ENCODE results near the gene RPRML.
A peak's percentile ranks its signal among the peaks of the same experiment; 100 is the strongest.
"Not testable (repeated sequence)": the region's sequence is repeated elsewhere in the genome, so short reads cannot be mapped to it uniquely, and the experiment has no call there.

Gene RPRML

GRCh38 chr17:46979147-46979863 is at the start of gene RPRML:
Gene RPRML (minus strand): TSS chr17:46979253. CDS start chr17:46979007, 246 bp downstream.
- peak; percentile 52 for DNase-seq (ENCODE audit: low read depth)

DNA sequence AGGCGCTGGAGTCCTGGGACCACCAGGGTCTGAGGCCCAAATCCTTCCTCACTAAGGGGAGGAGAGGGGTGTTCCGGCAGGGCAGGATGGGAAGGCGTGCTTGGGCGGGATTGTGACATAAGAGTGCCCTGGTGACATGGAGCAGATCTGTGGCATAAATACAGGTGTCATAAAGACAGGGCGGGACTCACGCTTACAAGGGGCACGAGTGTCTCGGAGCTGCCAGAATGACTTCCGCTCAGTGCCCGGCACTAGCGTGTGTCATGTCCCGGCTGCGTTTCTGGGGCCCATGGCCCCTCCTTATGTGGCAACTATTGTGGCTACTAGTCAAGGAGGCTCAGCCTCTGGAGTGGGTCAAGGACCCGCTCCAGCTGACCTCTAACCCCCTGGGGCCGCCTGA is 37.9 kb upstream of the RPRML start:
- DNase-seq (ENCODE audit: low read depth): not testable (repeated sequence)

DNA sequence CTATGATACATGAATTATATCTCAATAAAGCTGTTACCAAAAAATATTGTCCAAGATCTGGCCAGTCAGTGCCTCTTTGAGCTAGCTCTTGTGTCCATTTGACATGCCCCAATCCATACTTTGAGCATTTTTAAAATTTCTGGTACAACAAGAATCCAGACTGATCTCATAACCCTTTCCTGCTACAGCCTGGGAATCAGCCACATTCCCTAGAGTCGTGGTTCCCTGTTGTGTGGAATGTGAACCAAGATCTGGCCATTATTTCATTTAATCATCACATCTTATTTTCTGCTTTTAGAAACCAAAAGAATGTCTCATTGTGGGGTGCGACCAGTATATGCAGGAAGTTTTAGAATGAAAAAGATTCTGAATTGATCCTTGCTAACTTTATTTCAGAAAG is 34.3 kb upstream of the RPRML start:
- no peak for DNase-seq (ENCODE audit: low read depth)

DNA sequence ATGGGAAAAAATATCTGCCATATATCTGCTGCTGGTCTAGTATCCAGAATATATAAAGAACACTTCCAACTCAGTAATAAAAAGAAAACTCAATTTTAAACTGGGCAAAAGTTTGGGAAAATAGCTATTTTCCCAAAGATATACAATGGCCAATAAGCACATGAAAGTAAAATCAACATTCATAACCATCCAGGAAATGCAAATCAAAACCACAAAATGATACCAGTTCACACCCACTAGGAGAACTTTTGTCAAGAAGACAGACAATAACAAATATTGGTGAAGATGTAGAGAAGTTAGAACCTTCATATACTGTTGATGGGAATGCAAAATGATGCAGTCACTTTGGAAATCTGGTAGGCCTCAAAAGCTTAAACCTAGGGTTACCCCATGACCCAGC is 33.4 kb upstream of the RPRML start:
- DNase-seq (ENCODE audit: low read depth): no peak

GRCh38 chr17:47009759-47010594 is 30.9 kb upstream of the RPRML start:
- DNase-seq (ENCODE audit: low read depth): no peak

- DNase-seq (ENCODE audit: low read depth): no peak
These were observed 25.9 kb upstream of the RPRML start for GRCh38 chr17:47004906-47005305.

- DNase-seq (ENCODE audit: low read depth): not testable (repeated sequence)
These were observed 24.8 kb upstream of the RPRML start for GRCh38 chr17:47003864-47004263.

DNA sequence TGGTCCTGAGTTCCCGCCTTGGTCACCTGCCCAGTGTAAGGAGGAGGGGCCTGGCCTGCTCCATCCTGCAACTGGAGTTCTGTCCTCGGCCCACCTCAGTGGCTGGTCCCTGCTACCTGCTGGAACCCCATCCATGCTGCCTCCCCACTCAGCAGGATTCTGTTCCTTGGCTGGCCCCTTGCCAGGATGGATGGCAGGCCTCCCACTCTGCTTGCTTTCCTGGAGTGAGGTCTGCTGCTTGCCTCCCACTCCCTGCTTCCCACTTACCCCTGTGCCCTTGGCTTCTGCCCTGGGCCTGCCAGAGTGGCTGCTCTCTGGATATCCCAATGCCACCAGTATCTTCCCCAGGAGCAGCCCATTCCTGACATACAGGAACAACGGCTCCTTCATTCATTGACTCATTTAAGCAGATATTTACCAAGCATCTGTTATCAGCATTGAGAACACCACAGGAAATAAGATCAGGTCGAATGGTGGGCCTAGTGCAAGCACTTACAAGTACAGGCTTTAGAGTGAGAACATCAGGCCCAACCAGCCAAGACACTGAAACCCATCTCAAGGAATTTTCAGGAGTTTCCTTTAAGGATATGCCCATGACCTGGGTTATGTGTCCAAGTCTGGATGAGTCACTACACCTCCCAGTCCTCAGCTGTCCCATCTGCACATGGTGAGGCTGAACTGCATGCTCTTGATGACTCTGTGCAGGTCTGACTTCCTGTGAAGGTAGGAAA is 17.0 kb upstream of the RPRML start:
- DNase-seq (ENCODE audit: low read depth): no peak

- no peak for DNase-seq (ENCODE audit: low read depth)
These were observed 15.9 kb upstream of the RPRML start for GRCh38 chr17:46994993-46995392.

DNA sequence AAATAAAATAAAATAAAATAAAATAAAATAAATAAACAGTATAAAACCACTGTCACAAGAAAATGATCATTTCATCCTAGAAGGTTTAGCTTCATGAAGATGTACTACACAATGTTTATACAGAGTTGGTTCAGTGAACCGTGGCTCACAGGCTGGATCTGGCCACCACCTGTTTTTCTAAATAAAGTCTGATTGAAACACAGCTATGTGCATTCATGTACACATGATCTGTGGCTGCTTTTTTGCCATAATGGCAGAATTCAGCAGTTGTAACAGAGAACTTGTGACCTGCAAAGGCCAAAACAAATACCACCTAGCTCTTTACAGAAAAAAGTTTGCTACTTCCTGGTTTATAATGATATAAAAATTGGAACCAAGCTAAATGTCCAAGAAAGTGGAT is 12.6 kb upstream of the RPRML start:
- DNase-seq (ENCODE audit: low read depth): no peak

DNA sequence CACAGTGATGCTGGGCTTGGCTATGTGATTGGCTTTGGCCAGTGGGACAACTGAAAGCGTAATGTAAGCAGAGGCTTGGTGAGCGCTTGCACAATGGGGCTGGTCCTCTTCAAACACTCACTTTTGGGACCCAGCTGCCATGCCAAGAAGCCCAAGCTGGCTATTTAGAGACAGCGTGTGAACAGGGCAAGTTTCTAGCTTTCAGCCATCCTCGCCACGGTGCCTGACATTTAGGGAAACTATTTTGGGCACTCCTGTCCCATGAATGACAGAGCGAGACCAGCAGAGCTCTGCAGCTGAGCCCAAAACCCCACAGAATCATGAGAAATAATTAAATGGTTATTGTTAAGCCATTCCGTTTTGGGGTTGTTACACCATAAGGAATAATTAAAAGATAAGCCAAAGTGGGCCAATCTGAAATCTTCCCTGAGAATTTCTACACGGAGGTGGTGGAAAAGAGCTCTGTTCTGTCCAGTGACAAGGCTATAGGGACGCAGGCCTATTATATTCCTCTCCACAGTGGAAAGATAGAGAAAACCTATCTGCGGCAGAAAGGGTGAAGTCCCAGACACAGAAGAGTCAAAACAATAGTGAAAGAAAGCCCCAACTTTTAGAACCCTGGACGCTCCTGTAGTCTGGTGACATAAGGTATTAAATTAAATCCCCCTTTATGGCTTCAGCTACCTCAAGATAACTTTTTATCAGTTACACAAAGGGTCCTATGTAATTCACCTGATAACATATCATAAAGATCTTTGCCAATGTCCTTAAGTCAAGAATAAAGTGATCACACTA is 10.8 kb upstream of the RPRML start:
- DNase-seq (ENCODE audit: low read depth): no peak

GRCh38 chr17:46987927-46988326 is 8.9 kb upstream of the RPRML start:
- DNase-seq (ENCODE audit: low read depth): not testable (repeated sequence)

- DNase-seq (ENCODE audit: low read depth): no peak
These were observed 7.3 kb upstream of the RPRML start for GRCh38 chr17:46986366-46986765.

DNA sequence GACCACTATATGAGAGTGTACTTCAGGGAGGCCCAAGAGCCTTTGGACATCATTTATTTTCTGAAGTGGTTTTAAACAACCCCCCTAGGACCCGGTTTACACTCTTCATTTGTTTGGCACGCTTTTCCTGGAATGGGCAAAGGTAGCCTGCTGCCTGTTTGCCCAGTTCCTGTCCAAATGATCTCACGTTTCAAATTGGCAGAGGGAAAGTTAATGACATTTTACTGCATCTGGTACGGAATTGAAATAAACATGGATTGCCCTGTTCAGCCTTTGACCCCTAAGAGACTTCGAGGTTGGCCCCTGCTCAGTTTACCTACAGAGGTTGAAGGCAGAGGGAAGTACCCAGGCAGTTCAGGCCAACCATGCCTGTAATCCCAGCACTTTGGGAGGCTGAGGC is 5.8 kb upstream of the RPRML start:
- no peak for DNase-seq (ENCODE audit: low read depth)

- no peak for DNase-seq (ENCODE audit: low read depth)
These were observed 5.3 kb upstream of the RPRML start for GRCh38 chr17:46984341-46984740.

DNA sequence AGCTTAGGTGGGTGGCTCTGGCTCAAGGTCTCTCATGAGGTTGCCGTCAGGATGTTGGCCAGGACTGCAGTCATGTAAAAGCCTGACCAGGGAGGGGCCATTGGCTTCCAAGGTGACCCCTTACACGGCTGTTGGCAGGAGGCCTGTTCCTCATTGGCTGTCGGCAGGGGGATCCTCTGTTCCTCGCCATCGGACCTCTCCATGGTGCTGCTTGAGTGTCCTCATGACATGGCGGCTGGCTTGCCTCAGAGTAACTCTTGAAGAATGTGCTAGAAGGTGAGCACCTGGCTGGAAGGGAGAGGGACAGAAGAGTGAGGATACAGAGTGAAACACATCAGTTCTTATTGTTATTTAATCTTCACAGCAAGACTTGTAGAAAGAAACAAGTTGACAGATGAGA is 4.7 kb upstream of the RPRML start:
- DNase-seq (ENCODE audit: low read depth): no peak

DNA sequence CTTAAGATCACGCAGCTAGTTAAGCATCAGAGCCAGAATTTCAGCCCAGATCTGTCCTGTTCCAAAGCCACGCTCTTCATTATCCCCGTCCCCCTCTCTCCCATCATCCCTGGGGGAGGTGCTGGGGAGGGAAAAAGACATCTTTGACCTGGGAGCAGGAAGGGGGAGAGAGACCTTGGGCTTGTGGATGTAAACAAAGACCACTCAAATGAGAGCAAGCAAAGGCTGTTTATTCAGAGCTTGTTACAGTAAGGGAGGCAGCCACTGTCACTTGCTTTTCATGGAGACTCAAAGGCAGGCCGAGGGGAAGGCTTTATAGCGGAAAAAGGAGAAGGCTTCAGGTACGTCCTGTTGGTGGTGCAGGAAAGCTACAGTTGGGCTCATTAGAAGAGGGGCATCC is 3.5 kb upstream of the RPRML start:
- DNase-seq (ENCODE audit: low read depth): no peak

DNA sequence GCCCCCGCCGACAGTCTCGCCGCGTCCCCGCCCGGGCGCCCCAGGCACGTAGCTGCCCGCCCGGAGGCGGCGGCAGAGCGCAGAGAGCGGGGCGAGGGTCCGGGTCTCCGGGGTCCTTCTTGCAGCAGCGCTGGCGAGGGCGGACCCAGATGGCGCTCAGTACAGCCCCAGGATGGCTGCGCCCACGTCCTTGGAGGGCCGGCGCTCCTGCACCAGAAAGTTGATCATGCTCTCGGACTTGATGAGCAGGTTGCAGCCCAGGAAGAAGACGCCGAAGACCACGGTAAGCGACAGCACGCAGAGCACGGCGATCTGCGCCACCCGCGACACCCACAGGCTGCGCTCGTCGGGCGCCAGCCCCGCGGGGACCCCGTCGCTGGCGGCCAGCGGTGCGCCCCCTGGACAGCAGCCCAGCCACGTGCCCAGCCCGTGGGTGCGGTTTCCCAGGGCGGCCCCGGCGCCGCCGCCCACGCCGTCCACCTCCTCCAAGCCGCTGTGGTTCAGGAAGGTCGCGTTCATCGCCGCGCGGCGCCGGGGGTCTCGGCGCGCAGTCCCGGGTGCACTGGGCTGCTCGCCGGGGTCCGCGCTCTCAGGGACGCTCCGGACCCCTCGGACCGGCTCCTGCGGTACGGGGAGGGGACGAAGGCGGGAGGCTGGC is 435 bp downstream of the RPRML start:
- DNase-seq (ENCODE audit: low read depth): peak; percentile 6

GRCh38 chr17:46977750-46978488 is 1.1 kb downstream of the RPRML start:
- no peak for DNase-seq (ENCODE audit: low read depth)

- no peak for DNase-seq (ENCODE audit: low read depth)
These were observed 1.7 kb downstream of the RPRML start for GRCh38 chr17:46977348-46977747.

Data from activated T-cell treated with anti-CD3 and anti-CD28 coated beads for 48 hours (primary cell).